HEK293 (cell line): Measurements from ENCODE around the gene FADS3.

Experiments
- SETDB1 ChIP-seq: IDR thresholded peaks from one replicate; pipeline ENCODE4 v1.6.1; 2017; ENCODE audit warnings: mild to moderate bottlenecking, low read length, moderate library complexity, mixed read lengths; ENCODE audit not compliant: insufficient read length
- ZNF785 ChIP-seq: fragments of 450-650 bp; formaldehyde crosslinking; IDR thresholded peaks from 2 replicates; pipeline ENCODE4 v1.5.1; 2016; ENCODE audit warnings: missing biosample characterization, missing genetic modification characterization
- TF ChIP-seq, protein P1 (sequence below): fragments of 450-650 bp; formaldehyde crosslinking; IDR thresholded peaks from 2 replicates; pipeline ENCODE4 v1.5.1; 2017; ENCODE audit warnings: missing biosample characterization, missing genetic modification characterization
- TF ChIP-seq, protein P2 (sequence below): fragments of 450-650 bp; formaldehyde crosslinking; IDR thresholded peaks from 2 replicates; pipeline ENCODE4 v1.5.1; 2016; ENCODE audit warnings: missing biosample characterization, missing genetic modification characterization

DNA sequence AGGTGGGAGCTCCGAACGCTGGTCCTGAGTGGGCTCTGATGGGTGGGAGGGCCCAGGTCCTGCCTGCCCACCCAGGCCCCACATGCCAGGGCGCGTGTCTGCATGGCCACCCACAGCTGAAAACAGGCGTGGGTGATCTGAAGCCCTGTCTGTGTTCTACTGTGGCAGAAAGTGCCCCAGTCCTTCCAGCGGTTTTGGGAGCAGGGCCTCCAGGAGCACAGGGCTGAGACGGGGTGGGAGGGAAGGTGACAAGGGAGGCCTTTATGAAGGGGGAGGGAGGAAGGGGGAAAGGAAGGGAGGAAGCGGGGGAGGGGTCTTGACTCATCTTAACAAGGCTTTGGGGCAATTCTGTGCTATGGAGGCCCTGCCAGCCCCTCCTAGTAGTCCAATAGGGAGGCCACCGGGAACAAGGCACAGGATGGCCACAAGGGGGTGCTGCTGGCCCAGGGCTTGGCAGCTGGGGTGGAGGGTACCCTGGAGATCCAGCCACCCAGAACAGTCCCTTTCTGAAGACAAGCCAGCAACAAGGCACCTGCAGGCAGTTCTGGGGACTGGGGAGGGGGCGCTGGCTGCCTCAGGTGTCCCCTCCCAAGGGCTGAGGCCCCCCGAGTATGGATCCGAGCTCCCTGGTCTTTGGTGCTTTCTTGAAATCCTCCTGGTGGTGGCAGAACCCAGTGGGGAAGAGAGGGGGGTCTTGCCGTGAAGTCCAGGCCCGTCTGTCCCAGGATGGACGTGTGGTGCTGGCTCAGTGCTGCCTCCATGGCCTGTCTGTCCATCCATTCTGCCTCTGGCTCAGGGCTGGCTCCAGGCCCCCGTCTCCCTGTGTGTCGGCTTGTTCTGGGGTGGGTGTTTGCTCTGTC, 6.3 kb upstream of the FADS3 start:
- TF ChIP-seq, protein P1, sequence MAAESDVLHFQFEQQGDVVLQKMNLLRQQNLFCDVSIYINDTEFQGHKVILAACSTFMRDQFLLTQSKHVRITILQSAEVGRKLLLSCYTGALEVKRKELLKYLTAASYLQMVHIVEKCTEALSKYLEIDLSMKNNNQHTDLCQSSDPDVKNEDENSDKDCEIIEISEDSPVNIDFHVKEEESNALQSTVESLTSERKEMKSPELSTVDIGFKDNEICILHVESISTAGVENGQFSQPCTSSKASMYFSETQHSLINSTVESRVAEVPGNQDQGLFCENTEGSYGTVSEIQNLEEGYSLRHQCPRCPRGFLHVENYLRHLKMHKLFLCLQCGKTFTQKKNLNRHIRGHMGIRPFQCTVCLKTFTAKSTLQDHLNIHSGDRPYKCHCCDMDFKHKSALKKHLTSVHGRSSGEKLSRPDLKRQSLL: no peak
- TF ChIP-seq, protein P2, sequence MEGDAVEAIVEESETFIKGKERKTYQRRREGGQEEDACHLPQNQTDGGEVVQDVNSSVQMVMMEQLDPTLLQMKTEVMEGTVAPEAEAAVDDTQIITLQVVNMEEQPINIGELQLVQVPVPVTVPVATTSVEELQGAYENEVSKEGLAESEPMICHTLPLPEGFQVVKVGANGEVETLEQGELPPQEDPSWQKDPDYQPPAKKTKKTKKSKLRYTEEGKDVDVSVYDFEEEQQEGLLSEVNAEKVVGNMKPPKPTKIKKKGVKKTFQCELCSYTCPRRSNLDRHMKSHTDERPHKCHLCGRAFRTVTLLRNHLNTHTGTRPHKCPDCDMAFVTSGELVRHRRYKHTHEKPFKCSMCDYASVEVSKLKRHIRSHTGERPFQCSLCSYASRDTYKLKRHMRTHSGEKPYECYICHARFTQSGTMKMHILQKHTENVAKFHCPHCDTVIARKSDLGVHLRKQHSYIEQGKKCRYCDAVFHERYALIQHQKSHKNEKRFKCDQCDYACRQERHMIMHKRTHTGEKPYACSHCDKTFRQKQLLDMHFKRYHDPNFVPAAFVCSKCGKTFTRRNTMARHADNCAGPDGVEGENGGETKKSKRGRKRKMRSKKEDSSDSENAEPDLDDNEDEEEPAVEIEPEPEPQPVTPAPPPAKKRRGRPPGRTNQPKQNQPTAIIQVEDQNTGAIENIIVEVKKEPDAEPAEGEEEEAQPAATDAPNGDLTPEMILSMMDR (tag by site-specific recombination): peak; percentile 69
- no peak for TF ChIP-seq ZNF785
- no peak for TF ChIP-seq SETDB1
